HG02623 (cell line): ENCODE results near the gene TPTE2.
"Not testable (repeated sequence)": the region's sequence is repeated elsewhere in the genome, so short reads cannot be mapped to it uniquely, and the experiment has no call there.

Experiments
- ATAC-seq: cut with Tn5 transposase; IDR thresholded peaks from one replicate; pipeline ENCODE4 v1.9.1; 2021; ENCODE audit warnings: moderate library complexity; ENCODE audit not compliant: unreplicated experiment

Gene TPTE2

GRCh38 chr13:19561127-19561582 lies at the start of gene TPTE2:
TSS of gene TPTE2 (minus strand) at chr13:19561532. CDS start at chr13:19503234, 58,298 bp downstream.
- not testable (repeated sequence) for ATAC-seq

DNA sequence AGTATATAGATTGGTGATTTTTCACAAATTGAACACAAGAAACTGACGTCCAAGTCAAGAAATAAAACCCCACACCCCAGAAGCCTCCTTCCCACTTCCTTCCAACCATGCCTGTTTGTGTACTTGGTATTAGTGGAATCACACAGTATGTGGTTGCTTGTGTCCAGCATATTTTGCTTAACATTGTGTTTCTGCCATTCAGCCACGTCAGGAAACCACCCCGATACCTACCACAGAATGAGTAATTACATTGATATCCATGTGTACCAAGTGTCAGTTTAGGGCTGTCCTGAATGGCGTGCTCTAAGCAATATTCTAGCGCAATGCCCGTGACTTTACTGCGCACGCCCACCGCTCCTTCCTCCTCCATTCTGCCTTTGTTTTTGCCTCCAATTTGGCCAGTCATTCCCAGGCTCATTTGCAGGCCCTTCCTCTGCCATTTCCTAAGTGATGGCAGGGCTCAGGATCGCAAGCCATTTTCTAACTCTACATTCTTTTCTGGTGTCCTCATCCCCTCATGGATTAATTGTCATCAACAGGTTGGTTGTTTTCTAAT lies 46.3 kb upstream of the TPTE2 start:
- ATAC-seq, result no peak

DNA sequence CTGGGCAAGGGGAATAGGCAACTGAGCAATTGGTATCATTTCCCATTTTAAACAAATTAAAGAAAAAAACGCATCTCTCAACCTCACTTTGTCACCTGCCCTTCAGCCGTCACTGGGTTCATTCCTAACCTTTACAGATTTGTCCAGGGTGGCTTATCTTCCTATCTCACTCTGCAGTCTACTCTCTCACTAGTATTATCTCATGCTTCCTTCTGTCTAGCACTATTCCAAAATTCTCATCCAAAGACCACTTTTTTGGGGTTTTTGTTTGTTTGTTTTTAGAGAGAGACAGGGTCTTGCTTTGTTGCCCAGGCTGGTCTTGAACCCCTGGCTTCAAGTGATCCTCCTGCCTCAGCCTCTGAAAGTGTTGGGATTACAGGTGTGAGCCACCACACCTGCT lies 45.4 kb upstream of the TPTE2 start:
- ATAC-seq, result no peak

GRCh38 chr13:19606152-19606551 lies 44.8 kb upstream of the TPTE2 start:
- ATAC-seq, result no peak

GRCh38 chr13:19605161-19605955 lies 44.0 kb upstream of the TPTE2 start:
- ATAC-seq, result no peak

- ATAC-seq, result no peak
Observed at GRCh38 chr13:19604306-19604705, 43.0 kb upstream of the TPTE2 start.

- ATAC-seq, result peak; percentile 84
Observed at GRCh38 chr13:19601749-19602725, 40.7 kb upstream of the TPTE2 start.

GRCh38 chr13:19597523-19597922 lies 36.2 kb upstream of the TPTE2 start:
- ATAC-seq, result no peak

GRCh38 chr13:19596960-19597361 lies 35.6 kb upstream of the TPTE2 start:
- ATAC-seq, result no peak

- no peak for ATAC-seq
Observed at GRCh38 chr13:19596086-19596485, 34.8 kb upstream of the TPTE2 start.

GRCh38 chr13:19592657-19593180 lies 31.4 kb upstream of the TPTE2 start:
- no peak for ATAC-seq

DNA sequence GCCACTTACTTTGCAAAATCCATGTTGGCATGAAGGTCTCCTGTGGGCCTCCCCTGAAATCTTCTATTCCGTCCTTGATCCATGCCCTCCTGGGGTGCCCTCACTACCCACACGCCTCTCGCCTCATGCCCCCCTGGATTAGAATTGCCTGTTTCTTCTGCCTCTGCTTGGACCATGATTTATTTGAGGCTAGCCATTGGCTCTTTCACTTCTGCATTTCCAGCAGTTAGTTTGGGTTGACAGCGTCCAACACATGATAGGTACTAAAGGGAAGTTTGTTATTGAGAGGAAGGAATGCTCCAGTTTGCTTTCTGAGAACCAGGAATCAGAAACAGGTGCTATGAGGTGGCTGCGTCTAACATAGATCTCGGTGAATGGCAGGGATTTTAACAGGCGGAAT lies 30.5 kb upstream of the TPTE2 start:
- ATAC-seq, result no peak

DNA sequence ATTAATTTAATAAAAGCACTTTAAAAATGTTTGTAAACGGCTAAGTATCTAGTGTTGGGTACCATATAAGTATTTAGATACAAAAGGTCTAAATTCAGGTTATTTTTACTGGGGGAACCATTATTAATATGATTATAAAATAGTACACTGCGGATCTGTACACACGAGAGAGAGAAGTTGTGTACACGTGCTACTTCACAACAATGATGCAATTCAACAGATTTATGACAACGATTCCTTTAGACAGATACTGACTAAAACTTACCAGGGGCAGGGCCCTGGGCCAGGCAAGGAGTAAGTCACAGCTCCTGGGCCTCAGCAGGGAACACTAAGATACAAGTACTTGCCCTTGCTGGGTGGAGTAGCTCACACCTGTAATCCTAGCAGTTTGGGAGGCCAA lies 29.1 kb upstream of the TPTE2 start:
- no peak for ATAC-seq

DNA sequence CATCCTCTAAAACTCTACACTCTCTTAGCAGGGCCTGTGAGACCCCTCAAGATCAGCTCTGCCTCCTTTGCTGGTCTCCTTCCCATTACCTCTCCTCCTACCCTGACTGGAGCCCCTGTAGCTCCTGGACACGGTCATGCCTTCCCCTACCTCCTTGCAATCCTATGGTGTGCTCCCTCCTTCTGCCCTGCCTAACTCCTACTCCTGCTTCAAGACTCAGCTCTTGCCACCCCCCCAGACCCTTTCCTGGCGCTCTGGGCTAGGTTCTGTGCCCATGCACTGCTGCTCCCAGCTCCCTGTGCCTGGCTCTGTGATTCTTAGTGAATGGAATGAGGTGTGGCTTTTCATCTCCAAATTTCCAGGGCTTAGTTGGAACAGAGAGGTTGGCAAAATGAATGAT lies 28.0 kb upstream of the TPTE2 start:
- ATAC-seq, result no peak

- ATAC-seq, result peak; percentile 68
Observed at GRCh38 chr13:19587635-19588300, 26.4 kb upstream of the TPTE2 start.

DNA sequence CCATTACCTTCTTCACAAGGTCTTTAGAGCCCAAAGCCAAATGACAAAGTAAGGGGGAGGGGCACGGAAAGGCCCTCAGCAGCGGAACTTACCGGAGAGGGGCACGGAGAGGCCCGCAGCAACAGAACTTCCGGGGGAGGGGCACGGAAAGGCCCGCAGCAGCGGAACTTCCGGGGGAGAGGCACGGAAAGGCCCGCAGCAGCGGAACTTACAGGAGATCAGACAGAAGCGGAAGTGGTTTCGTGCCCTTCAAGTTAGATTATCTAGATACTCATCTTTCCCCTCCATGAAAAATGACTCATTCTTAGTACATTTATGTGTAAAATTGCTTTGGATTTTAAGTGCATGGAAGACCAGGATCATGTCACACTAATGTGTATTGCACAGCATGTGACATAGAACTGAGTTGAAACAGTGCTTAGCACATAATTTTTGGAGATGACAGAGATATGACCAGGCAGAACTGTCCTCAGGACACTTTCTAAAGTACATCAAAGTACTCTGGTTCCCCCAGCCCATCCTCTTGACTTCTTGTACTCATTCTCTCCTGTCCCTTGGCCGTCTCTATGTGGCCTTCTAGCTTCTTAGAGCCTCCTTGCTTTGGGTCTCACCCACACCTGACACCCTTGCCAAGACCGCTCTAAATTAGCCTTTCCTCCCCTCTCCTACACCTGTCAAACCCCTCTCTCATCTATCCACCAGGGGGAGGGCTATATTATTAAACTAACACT lies 25.7 kb upstream of the TPTE2 start:
- ATAC-seq, result peak; percentile 68

DNA sequence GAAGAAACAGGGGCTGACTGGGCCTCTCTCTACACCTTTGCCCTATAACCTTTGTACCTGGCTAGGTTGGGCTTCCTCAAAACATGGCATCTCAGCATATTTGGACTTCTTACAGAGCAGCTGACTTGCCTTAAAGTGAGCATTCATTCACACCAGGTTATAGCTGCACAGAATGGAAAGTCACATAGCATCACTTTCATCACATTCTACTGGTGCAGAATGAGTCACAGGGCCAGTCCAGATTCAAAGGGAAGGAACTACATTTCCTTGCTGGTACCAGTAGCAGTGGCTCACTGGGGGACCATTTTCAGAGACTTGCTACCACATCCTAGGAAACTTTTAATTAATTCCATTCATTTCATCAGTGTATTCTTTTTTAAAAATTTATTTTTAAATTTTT lies 20.3 kb upstream of the TPTE2 start:
- no peak for ATAC-seq

GRCh38 chr13:19575230-19575629 lies 13.9 kb upstream of the TPTE2 start:
- ATAC-seq, result no peak

DNA sequence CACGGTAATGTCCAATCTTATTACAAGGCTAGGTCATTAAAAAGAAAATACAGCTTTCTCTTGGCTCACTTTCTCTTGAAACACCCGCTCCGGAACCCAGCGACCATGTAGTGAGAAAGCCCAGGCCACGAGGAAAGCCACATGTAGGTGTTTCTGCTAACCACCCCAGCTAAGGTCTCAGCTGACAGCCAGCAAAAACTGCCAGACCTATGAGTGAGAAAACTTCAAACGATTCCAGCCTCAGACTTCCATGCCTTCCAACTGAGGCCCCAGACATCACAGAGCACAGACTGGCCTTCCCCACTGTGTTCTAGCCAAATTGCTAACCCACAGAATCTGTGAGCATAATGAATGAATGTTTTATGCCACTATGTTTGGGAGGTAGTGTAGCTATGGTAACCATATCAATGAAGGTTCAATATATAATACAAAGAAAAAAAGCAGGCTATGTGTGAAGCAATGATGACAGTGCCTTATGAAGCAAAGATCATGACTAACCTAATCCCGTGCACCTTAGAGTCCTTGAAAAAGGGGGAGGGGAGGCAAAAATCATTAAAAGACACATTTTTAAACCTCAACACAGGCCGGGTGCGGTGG lies 11.9 kb upstream of the TPTE2 start:
- no peak for ATAC-seq

DNA sequence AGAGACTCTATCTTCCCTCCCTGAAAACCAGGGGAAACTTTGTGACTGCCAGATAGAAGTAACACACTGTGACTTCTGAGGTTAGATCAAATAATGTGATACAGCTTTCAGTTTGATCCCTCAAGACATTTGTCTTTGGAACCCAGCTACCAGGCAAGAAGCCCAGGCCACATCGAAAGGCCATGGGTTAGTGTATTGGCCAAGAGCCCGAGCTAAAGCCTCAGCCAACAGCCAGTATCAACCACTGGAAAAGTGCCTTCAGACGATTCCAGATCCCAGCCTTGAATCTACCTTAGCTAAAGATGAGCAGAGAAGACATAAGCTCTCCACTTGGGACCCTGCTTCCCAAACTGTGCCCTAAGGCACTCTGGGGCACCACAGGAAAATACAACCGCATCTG lies 10.9 kb upstream of the TPTE2 start:
- no peak for ATAC-seq
